HG02642 (cell line): ENCODE results near the gene DELE1.
A peak's percentile ranks its signal among the peaks of the same experiment; 100 is the strongest.

ENCODE experiments used
- ATAC-seq: cut with Tn5 transposase; IDR thresholded peaks from one replicate; pipeline ENCODE4 v1.9.1; 2021; ENCODE audit warnings: mild to moderate bottlenecking; ENCODE audit not compliant: unreplicated experiment, poor library complexity

The DELE1 gene

GRCh38 chr5:141950207-141951005 is 26.7 kb downstream of the DELE1 start:
- no peak for ATAC-seq

- peak; percentile 88 for ATAC-seq
Measured at GRCh38 chr5:141951332-141951781, 27.7 kb downstream of the DELE1 start.

- ATAC-seq: no peak
Measured at GRCh38 chr5:141952020-141952419, 28.3 kb downstream of the DELE1 start.

GRCh38 chr5:141954194-141954593 is 30.5 kb downstream of the DELE1 start:
- no peak for ATAC-seq

GRCh38 chr5:141957367-141957996 is 33.8 kb downstream of the DELE1 start:
- ATAC-seq: no peak

- ATAC-seq: no peak
Measured at GRCh38 chr5:141958113-141958512, 34.4 kb downstream of the DELE1 start, which contains the start of gene PCDH12. PCDH12 (minus strand) TSS chr5:141958202; CDS start chr5:141957851, 351 bp downstream.

GRCh38 chr5:141958546-141959172 is 35.0 kb downstream of the DELE1 start:
- ATAC-seq: no peak

- ATAC-seq: no peak
Measured at GRCh38 chr5:141960018-141960417, 36.3 kb downstream of the DELE1 start.

GRCh38 chr5:141960449-141961323 is 37.0 kb downstream of the DELE1 start:
- ATAC-seq: peak; percentile 94

- no peak for ATAC-seq
Measured at GRCh38 chr5:141961466-141961865, 37.8 kb downstream of the DELE1 start.

GRCh38 chr5:141963701-141964100 is 40.0 kb downstream of the DELE1 start:
- ATAC-seq: no peak

- ATAC-seq: no peak
Measured at GRCh38 chr5:141965071-141965470, 41.4 kb downstream of the DELE1 start.

GRCh38 chr5:141966275-141966962 is 42.7 kb downstream of the DELE1 start:
- ATAC-seq: no peak

- ATAC-seq: no peak
Measured at GRCh38 chr5:141966963-141967333, 43.3 kb downstream of the DELE1 start.

GRCh38 chr5:141968914-141969608 is 45.4 kb downstream of the DELE1 start, which contains the start of gene RNF14:
RNF14 (plus strand) TSS chr5:141969105; CDS start chr5:141973589, 4,484 bp downstream.
- peak; percentile 93 for ATAC-seq

- ATAC-seq: peak; percentile 52
Measured at GRCh38 chr5:141969783-141970771, 46.4 kb downstream of the DELE1 start.

- ATAC-seq: no peak
Measured at GRCh38 chr5:141973871-141974595, 50.4 kb downstream of the DELE1 start.
